SK-N-SH (cell line): ENCODE data around the gene OSBPL7. TPM values are rescaled to one million over a fixed set of nuclear protein-coding genes. Genes with fewer than 3 reads are reported as not detected.

Experiments
- CTCF ChIA-PET: fragments of 300-600, 350-600 bp; formaldehyde crosslinking; extraction: SDS; loops from one replicate; lab custom pipeline; 2021; lab: Yijun Ruan, JAX
- POLR2A ChIA-PET: fragments of 350-600 bp; sonication (Branson Sonifier 250); formaldehyde crosslinking; extraction: SDS; loops from one replicate; lab custom pipeline; 2020; ENCODE audit warnings: antibody characterized with exemption, inconsistent platforms; lab: Yijun Ruan, JAX
- DNase-seq: peaks from one replicate; pipeline ENCODE4 v3.0.0; 2012
- H2AFZ ChIP-seq: fragments of 200-600 bp; sonication (generic); 2 replicates; pipeline ENCODE4 v1.8.1; 2016; ENCODE audit warnings: antibody characterized with exemption, mild to moderate bottlenecking, low read depth
- H3F3A ChIP-seq: fragments of 200-600 bp; sonication (generic); replicated peaks from 2 replicates; pipeline ENCODE3; 2016; ENCODE audit warnings: antibody characterized with exemption, mild to moderate bottlenecking; ENCODE audit not compliant: insufficient read depth
- H3K27ac ChIP-seq, 2 experiments: fragments of 200-500 bp in 1 of 2; fragments of 200-600 bp in 1 of 2; sonication (Bioruptor generic) in 1 of 2; sonication (generic), shearing (Covaris generic) in 1 of 2; 2 replicates each; pipeline versions ENCODE4 v1.5.1 to v1.6.1; 2014 to 2016; ENCODE audit warnings: low read depth in 2 of 2, inconsistent platforms in 1 of 2, low read length in 1 of 2, mild to moderate bottlenecking in 1 of 2, mixed read lengths in 1 of 2
- H3K27me3 ChIP-seq: fragments of 200-600 bp; sonication (generic), shearing (Covaris generic); 2 replicates; pipeline ENCODE4 v1.6.1; 2016; ENCODE audit warnings: mixed run types; ENCODE audit not compliant: insufficient read depth
- H3K36me3 ChIP-seq, 2 experiments: fragments of 200-500 bp in 1 of 2; fragments of 200-600 bp in 1 of 2; sonication (Bioruptor generic) in 1 of 2; sonication (generic) in 1 of 2; replicated peaks in 1 of 2; 2 replicates each; pipeline versions ENCODE3 to v1.5.1; 2014 to 2016; ENCODE audit warnings: low read length in 1 of 2, mild to moderate bottlenecking in 1 of 2; ENCODE audit not compliant: insufficient read depth in 2 of 2, control insufficient read depth in 1 of 2
- H3K4me1 ChIP-seq, 2 experiments: fragments of 200-500 bp in 1 of 2; fragments of 200-600 bp in 1 of 2; sonication (Bioruptor generic) in 1 of 2; sonication (generic), shearing (Covaris generic) in 1 of 2; 2 replicates each; pipeline versions ENCODE4 v1.5.1 to v1.6.1; 2014 to 2016; ENCODE audit warnings: low read depth in 1 of 2, low read length in 1 of 2, mixed run types in 1 of 2; ENCODE audit not compliant: insufficient read depth in 2 of 2, control insufficient read depth in 1 of 2
- H3K4me2 ChIP-seq: fragments of 200-600 bp; sonication (generic), shearing (Covaris generic); 2 replicates; pipeline ENCODE4 v1.6.1; 2017; ENCODE audit warnings: mixed run types
- H3K4me3 ChIP-seq, 2 experiments: fragments of 200-500 bp in 1 of 2; fragments of 200-600 bp in 1 of 2; sonication (Bioruptor generic) in 1 of 2; sonication (generic), shearing (Covaris generic) in 1 of 2; 2 replicates each; pipeline versions ENCODE4 v1.5.1 to v1.8.1; 2014 to 2016; ENCODE audit warnings: low read depth in 2 of 2, inconsistent platforms in 1 of 2, low read length in 1 of 2, mild to moderate bottlenecking in 1 of 2, mixed read lengths in 1 of 2, moderate library complexity in 1 of 2
- H3K79me2 ChIP-seq: fragments of 200-600 bp; sonication (generic); 2 replicates; pipeline ENCODE4 v1.8.1; 2017; ENCODE audit warnings: mild to moderate bottlenecking; ENCODE audit not compliant: insufficient read depth
- H3K9ac ChIP-seq: fragments of 200-600 bp; sonication (generic); 2 replicates; pipeline ENCODE4 v1.6.1; 2017; ENCODE audit warnings: mixed run types
- H3K9me2 ChIP-seq: fragments of 200-600 bp; sonication (generic); 2 replicates; pipeline ENCODE4 v1.6.1; 2017; ENCODE audit warnings: mixed run types
- H3K9me3 ChIP-seq: fragments of 200-600 bp; sonication (generic); 2 replicates; pipeline ENCODE4 v1.6.1; 2017; ENCODE audit warnings: mixed run types, mild to moderate bottlenecking, moderate library complexity
- H4K20me1 ChIP-seq: fragments of 200-600 bp; sonication (generic); 2 replicates; pipeline ENCODE4 v1.6.1; 2017; ENCODE audit warnings: mild to moderate bottlenecking, mixed run types; ENCODE audit not compliant: insufficient read depth
- CHD2 ChIP-seq: fragments of 150-350 bp; IDR thresholded peaks from 2 replicates; pipeline ENCODE4 v1.6.1; 2018; ENCODE audit warnings: low read length; ENCODE audit not compliant: partially characterized antibody
- ELF1 ChIP-seq: IDR thresholded peaks from 2 replicates; pipeline ENCODE4 v1.4.0; 2012
- EP300 ChIP-seq, 2 experiments: IDR thresholded peaks; 2 replicates each; pipeline versions ENCODE4 v1.4.0 to v1.6.1; 2012; ENCODE audit warnings: borderline replicate concordance in 1 of 2, low read depth in 1 of 2, low read length in 1 of 2
- EZH2phosphoT487 ChIP-seq: fragments of 200-600 bp; sonication (generic); IDR thresholded peaks from 2 replicates; pipeline ENCODE4 v1.6.1; 2017; ENCODE audit warnings: low read depth, mixed run types, mild to moderate bottlenecking, antibody characterized with exemption, moderate library complexity, borderline replicate concordance
- FOXM1 ChIP-seq: IDR thresholded peaks from 2 replicates; pipeline ENCODE4 v1.4.0; 2012; ENCODE audit warnings: low read depth, mild to moderate bottlenecking
- GABPA ChIP-seq: IDR thresholded peaks from 2 replicates; pipeline ENCODE4 v1.4.0; 2012; ENCODE audit warnings: low read depth, mild to moderate bottlenecking
- GATA2 ChIP-seq: sonication (generic); formaldehyde crosslinking; IDR thresholded peaks from 2 replicates; pipeline ENCODE4 v1.5.0; 2020; ENCODE audit warnings: mild to moderate bottlenecking, missing genetic modification reagents
- MEF2A ChIP-seq: IDR thresholded peaks from 2 replicates; pipeline ENCODE4 v1.4.0; 2012; ENCODE audit warnings: low read depth, borderline replicate concordance
- POLR2AphosphoS5 ChIP-seq: IDR thresholded peaks from 2 replicates; pipeline ENCODE4 v1.6.1; 2012; ENCODE audit warnings: low read depth, low read length
- RXRA ChIP-seq: IDR thresholded peaks from 2 replicates; pipeline ENCODE4 v1.4.0; 2012; ENCODE audit warnings: low read depth, mild to moderate bottlenecking, borderline replicate concordance
- SIN3A ChIP-seq: IDR thresholded peaks from 2 replicates; pipeline ENCODE4 v1.6.1; 2012; ENCODE audit warnings: low read depth, mild to moderate bottlenecking, low read length, moderate library complexity, borderline replicate concordance
- SMC3 ChIP-seq: IDR thresholded peaks from 2 replicates; pipeline ENCODE4 v1.6.1; 2012; ENCODE audit warnings: low read depth, low read length, improper control_type of control experiment
- TEAD4 ChIP-seq: IDR thresholded peaks from 2 replicates; pipeline ENCODE4 v1.4.0; 2012; ENCODE audit warnings: mild to moderate bottlenecking, borderline replicate concordance; ENCODE audit not compliant: insufficient read depth
- YY1 ChIP-seq: IDR thresholded peaks from 2 replicates; pipeline ENCODE4 v1.4.0; 2012; ENCODE audit warnings: low read depth, mild to moderate bottlenecking
- whole genome bisulfite sequencing: methylation state at CpG from one replicate; pipeline ENCODE4 v1.1.6; 2017; ENCODE audit warnings: low lambda C conversion rate; 5-methylcytosine and 5-hydroxymethylcytosine counted together
- polyA plus RNA-seq, 3 experiments: library from polyadenylated mRNA; depleted of rRNA; stranded (reverse); fragments of >200 nt; gene quantifications; 2 replicates each; pipeline ENCODE4 v1.2.3, GENCODE V29; 2012
- TF ChIP-seq, protein P1 (sequence below): IDR thresholded peaks from 2 replicates; pipeline ENCODE4; 2012
- TF ChIP-seq, protein P2 (sequence below): IDR thresholded peaks from 2 replicates; pipeline ENCODE4 v1.4.0; 2012; ENCODE audit warnings: low read depth, borderline replicate concordance
- TF ChIP-seq, protein P3 (sequence below): fragments of 200-600 bp; sonication (generic); IDR thresholded peaks from 2 replicates; pipeline ENCODE4 v1.6.1; 2017; ENCODE audit warnings: antibody characterized with exemption, mild to moderate bottlenecking, moderate library complexity
- TF ChIP-seq, protein P4 (sequence below): fragments of 150-350 bp; IDR thresholded peaks from 2 replicates; pipeline ENCODE4 v1.6.1; 2017; ENCODE audit warnings: antibody characterized with exemption, low read length, low read depth, borderline replicate concordance

OSBPL7 gene
- polyA plus RNA-seq, 1 of the 3 experiments (the other 2 are of a cell fraction): 23.7 TPM

DNA sequence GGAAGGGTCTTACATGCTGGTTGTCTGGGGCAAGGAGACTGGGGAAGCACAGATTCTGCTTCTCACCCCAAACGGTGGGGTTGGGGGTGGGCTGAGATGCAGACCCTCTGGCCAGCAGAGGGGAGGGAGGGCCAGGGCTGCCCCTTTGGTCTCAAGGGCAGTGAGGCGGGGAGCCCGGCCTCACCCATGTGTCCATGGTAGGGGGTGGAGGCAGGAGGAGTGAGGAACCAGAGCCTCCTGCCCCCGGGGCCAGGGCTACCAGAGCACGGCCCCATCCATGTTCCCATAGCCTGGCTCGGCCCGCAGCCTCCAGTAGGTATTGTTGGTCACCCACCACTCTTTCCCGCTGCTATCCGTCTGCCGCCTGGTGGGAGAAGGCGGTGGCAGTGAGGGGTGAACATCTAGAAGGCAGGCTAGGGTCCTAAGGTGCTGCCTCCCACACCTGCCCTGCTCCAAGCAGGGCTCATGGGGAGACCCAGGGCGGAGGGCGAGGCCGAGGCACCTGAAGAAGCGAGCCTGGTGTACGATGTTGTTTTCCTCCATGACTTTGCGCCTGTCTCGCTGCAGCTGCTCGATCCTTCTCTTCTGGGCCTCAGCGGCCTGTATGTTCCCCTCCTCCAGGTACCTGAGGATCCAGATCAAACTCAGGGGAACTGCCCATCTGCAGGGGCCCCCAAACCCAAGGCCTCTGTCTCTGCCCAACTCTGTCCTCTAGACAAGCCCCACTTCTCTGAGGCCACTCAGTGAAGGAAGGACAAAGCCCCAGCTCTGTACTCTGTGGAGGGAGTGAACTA, 13.4 kb downstream of the OSBPL7 start:
- POLR2A ChIA-PET: no interaction called here
- Histone ChIP-seq H3F3A (peaks cover 5% of the 10 kb centered on the region), H3K36me3 (peaks cover 7 to 46% of the 10 kb centered on the region in 2 experiments), H3K27ac (no peak overlapping the region), H3K9me2 (no peaks in the 10 kb centered on the region), H3K4me2 (no peak overlapping the region), H3K27me3 (no peaks in the 10 kb centered on the region), H2AFZ (no peak overlapping the region), H4K20me1 (0 out of 2 replicates have a peak, but pooled peaks cover 6% of the 10 kb centered on the region), H3K9me3 (no peaks in the 10 kb centered on the region), H3K4me3 (no peak overlapping the region), H3K9ac (no peak overlapping the region), H3K4me1 (no peaks in the 10 kb centered on the region), H3K79me2 (no peaks in the 10 kb centered on the region)
- CTCF ChIA-PET: interaction anchor here (0.6 to 1.1 kb wide), 2 partner anchors 65 to 104 kb away, joined by 3 read pairs; no protein-coding TSS in a partner anchor
- DNase-seq: peak; percentile 24
- 85% methylated on average over 17 of the region's 20 CpGs for whole genome bisulfite sequencing
- TF ChIP-seq RXRA: no peak
- no peak for TF ChIP-seq SMC3
- no peak for TF ChIP-seq EZH2phosphoT487
- TF ChIP-seq GATA2: no peak
- TF ChIP-seq, protein P1, sequence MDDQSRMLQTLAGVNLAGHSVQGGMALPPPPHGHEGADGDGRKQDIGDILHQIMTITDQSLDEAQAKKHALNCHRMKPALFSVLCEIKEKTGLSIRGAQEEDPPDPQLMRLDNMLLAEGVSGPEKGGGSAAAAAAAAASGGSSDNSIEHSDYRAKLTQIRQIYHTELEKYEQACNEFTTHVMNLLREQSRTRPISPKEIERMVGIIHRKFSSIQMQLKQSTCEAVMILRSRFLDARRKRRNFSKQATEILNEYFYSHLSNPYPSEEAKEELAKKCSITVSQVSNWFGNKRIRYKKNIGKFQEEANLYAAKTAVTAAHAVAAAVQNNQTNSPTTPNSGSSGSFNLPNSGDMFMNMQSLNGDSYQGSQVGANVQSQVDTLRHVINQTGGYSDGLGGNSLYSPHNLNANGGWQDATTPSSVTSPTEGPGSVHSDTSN: no peak
- no peak for TF ChIP-seq GABPA
- no peak for TF ChIP-seq YY1
- no peak for TF ChIP-seq TEAD4
- no peak for TF ChIP-seq EP300 (IDR thresholded peaks at IDR 0.05; ENCODE audit: borderline replicate concordance in 1 of 2, low read depth in 1 of 2, low read length in 1 of 2)
- TF ChIP-seq, protein P2, sequence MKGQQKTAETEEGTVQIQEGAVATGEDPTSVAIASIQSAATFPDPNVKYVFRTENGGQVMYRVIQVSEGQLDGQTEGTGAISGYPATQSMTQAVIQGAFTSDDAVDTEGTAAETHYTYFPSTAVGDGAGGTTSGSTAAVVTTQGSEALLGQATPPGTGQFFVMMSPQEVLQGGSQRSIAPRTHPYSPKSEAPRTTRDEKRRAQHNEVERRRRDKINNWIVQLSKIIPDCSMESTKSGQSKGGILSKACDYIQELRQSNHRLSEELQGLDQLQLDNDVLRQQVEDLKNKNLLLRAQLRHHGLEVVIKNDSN: no peak
- no peak for TF ChIP-seq POLR2AphosphoS5

DNA sequence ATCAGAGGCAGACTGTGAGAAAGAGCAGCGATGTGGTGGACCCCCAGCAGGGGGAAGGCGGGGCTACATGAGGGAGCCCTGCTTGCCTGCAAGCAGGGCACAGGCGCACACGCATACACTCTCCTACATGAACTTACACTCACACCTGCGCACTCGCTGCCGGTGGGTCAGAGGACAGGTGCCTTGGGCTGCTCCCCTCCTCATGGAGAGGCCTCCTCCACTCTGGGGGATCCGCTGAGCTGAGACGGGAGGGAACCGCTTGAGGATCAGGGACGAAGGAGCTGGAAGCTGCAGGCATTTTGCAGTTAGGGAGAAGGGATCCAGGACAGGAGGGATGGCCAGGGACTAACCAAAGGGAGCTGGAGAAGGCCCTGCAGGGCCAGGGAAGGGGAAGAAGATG, 14.2 kb downstream of the OSBPL7 start:
- Histone ChIP-seq H4K20me1 (0 out of 2 replicates have a peak, but pooled peaks cover 6% of the 10 kb centered on the region), H3K4me2 (no peak overlapping the region)
- 92% methylated on average over 11 of the region's 11 CpGs for WGBS
- TF ChIP-seq FOXM1 (no peak), EP300 (IDR thresholded peaks at IDR 0.05; ENCODE audit: borderline replicate concordance in 1 of 2, low read depth in 1 of 2, low read length in 1 of 2) (no peak), ELF1 (no peak), RXRA (no peak), SMC3 (no peak), SIN3A (no peak), MEF2A (no peak), CHD2 (no peak)
- TF ChIP-seq, protein P3, sequence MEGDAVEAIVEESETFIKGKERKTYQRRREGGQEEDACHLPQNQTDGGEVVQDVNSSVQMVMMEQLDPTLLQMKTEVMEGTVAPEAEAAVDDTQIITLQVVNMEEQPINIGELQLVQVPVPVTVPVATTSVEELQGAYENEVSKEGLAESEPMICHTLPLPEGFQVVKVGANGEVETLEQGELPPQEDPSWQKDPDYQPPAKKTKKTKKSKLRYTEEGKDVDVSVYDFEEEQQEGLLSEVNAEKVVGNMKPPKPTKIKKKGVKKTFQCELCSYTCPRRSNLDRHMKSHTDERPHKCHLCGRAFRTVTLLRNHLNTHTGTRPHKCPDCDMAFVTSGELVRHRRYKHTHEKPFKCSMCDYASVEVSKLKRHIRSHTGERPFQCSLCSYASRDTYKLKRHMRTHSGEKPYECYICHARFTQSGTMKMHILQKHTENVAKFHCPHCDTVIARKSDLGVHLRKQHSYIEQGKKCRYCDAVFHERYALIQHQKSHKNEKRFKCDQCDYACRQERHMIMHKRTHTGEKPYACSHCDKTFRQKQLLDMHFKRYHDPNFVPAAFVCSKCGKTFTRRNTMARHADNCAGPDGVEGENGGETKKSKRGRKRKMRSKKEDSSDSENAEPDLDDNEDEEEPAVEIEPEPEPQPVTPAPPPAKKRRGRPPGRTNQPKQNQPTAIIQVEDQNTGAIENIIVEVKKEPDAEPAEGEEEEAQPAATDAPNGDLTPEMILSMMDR: no peak
- TF ChIP-seq, protein P4, sequence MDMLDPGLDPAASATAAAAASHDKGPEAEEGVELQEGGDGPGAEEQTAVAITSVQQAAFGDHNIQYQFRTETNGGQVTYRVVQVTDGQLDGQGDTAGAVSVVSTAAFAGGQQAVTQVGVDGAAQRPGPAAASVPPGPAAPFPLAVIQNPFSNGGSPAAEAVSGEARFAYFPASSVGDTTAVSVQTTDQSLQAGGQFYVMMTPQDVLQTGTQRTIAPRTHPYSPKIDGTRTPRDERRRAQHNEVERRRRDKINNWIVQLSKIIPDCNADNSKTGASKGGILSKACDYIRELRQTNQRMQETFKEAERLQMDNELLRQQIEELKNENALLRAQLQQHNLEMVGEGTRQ: no peak

More for the DNA sequence above, 14.2 kb downstream of the OSBPL7 start:
- CTCF ChIA-PET: no interaction called here
- Histone ChIP-seq H2AFZ (no peak overlapping the region), H3K4me1 (no peaks in the 10 kb centered on the region), H3K27ac (no peak overlapping the region), H3K9ac (no peak overlapping the region), H3F3A (peaks cover 5% of the 10 kb centered on the region), H3K9me2 (no peaks in the 10 kb centered on the region), H3K27me3 (no peaks in the 10 kb centered on the region), H3K79me2 (no peaks in the 10 kb centered on the region), H3K4me3 (no peak overlapping the region), H3K36me3 (peaks cover 7 to 38% of the 10 kb centered on the region in 2 experiments), H3K9me3 (no peaks in the 10 kb centered on the region)
- POLR2A ChIA-PET: interaction anchor here (0.6 kb wide), 1 partner anchor 303 kb away, joined by 4 read pairs; no protein-coding TSS in a partner anchor
- DNase-seq: peak; percentile 16
